Endothelial cell of umbilical vein (primary cell): Measurements from ENCODE around the gene COPS3. TPM values are rescaled to one million over a fixed set of nuclear protein-coding genes. Genes with fewer than 3 reads are reported as not detected.

Experiments
- BruUV-seq: library from RNA; stranded (reverse); fragments of 400-500 nt; replicated peaks from 2 replicates; lab custom pipeline; 2021; lab: Mats Ljungman, UMichigan
- CTCF ChIA-PET: fragments of 300-600, 350-600 bp; sonication (Branson Sonifier 250); formaldehyde crosslinking; loops from one replicate; lab custom pipeline; 2021; ENCODE audit warnings: antibody characterized with exemption, inconsistent platforms; lab: Charles Lee
- POLR2A ChIA-PET: fragments of 300-600, 350-600 bp; sonication (Branson Sonifier 250); formaldehyde crosslinking; loops from one replicate; lab custom pipeline; 2021; ENCODE audit warnings: antibody characterized with exemption, inconsistent platforms; lab: Charles Lee
- DNase-seq: peaks from one replicate; pipeline ENCODE4 v3.0.0-alpha.2; 2011; ENCODE audit warnings: low read depth, low spot score
- FAIRE-seq: peaks from 2 replicates; lab custom pipeline; 2011; peaks lifted over from hg19 to GRCh38; lab: Jason Lieb, UNC
- H2AFZ ChIP-seq: 2 replicates; pipeline ENCODE4 v1.6.0; 2012; ENCODE audit warnings: low read depth, low read length, control low read depth, inconsistent platforms
- H3K27ac ChIP-seq: 2 replicates; pipeline ENCODE4 v1.5.1; 2011; ENCODE audit warnings: low read depth, mild to moderate bottlenecking, control low read depth, low read length, moderate library complexity; ENCODE audit not compliant: insufficient read depth
- H3K27me3 ChIP-seq, 2 experiments: 2 replicates each; pipeline versions ENCODE4 v1.6.0 to v1.6.1; 2011; ENCODE audit warnings: low read length in 2 of 2, mixed read lengths in 1 of 2; ENCODE audit not compliant: control insufficient read depth in 2 of 2, insufficient read depth in 2 of 2
- H3K36me3 ChIP-seq, 2 experiments: 2 replicates in 1 of 2; 3 replicates in 1 of 2; pipeline ENCODE4 v1.5.1; 2011; ENCODE audit warnings: low read length in 2 of 2, mild to moderate bottlenecking in 1 of 2, moderate library complexity in 1 of 2; ENCODE audit not compliant: control insufficient read depth in 2 of 2, insufficient read depth in 2 of 2; ENCODE audit errors: extremely low read depth in 1 of 2
- H3K4me1 ChIP-seq: 3 replicates; pipeline ENCODE4 v1.5.1; 2011; ENCODE audit warnings: mild to moderate bottlenecking, low read length; ENCODE audit not compliant: control insufficient read depth, insufficient read depth; ENCODE audit errors: extremely low read depth
- H3K4me2 ChIP-seq: 2 replicates; pipeline ENCODE4 v1.6.1; 2011; ENCODE audit warnings: low read length, control low read depth, mixed read lengths; ENCODE audit not compliant: insufficient read depth
- H3K4me3 ChIP-seq, 3 experiments: fragments of 200-600 bp in 1 of 3; sonication (generic), shearing (Covaris generic) in 1 of 3; replicated peaks in 1 of 3; 2 replicates each; pipeline ENCODE4 v1.5.1; 2011 to 2016; ENCODE audit warnings: control low read depth in 3 of 3, low read length in 3 of 3, mild to moderate bottlenecking in 2 of 3, inconsistent platforms in 1 of 3, low read depth in 1 of 3, moderate library complexity in 1 of 3; ENCODE audit not compliant: insufficient read depth in 1 of 3
- H3K79me2 ChIP-seq: 2 replicates; pipeline ENCODE4 v1.6.0; 2012; ENCODE audit warnings: low read length, inconsistent platforms; ENCODE audit not compliant: control insufficient read depth, insufficient read depth
- H3K9ac ChIP-seq: replicated peaks from 2 replicates; pipeline ENCODE3; 2011; ENCODE audit warnings: low read length, control low read depth; ENCODE audit not compliant: insufficient read depth; ENCODE audit errors: extremely low read depth
- H3K9me1 ChIP-seq: replicated peaks from 3 replicates; pipeline ENCODE4 v1.6.0; 2011; ENCODE audit warnings: mild to moderate bottlenecking, low read length; ENCODE audit not compliant: control insufficient read depth, insufficient read depth; ENCODE audit errors: extremely low read depth
- H3K9me3 ChIP-seq: replicated peaks from 2 replicates; pipeline ENCODE4 v1.5.1; 2012; ENCODE audit warnings: low read length, inconsistent platforms; ENCODE audit not compliant: control insufficient read depth, insufficient read depth
- H4K20me1 ChIP-seq: replicated peaks from 2 replicates; pipeline ENCODE3; 2011; ENCODE audit warnings: mild to moderate bottlenecking, low read length; ENCODE audit not compliant: control insufficient read depth, insufficient read depth; ENCODE audit errors: extremely low read depth
- CTCF ChIP-seq, 2 donors: IDR thresholded peaks; 1 replicate in 1 of 2; 2 replicates in 1 of 2; pipeline ENCODE4 v1.5.1; 2011; ENCODE audit warnings: low read length in 2 of 2, mild to moderate bottlenecking in 2 of 2, moderate library complexity in 2 of 2, control low read depth in 1 of 2, inconsistent platforms in 1 of 2, low read depth in 1 of 2; ENCODE audit not compliant: insufficient read depth in 1 of 2; ENCODE audit errors: extremely low read depth in 1 of 2
- EZH2 ChIP-seq: IDR thresholded peaks from 2 replicates; pipeline ENCODE4 v1.6.1; 2012; ENCODE audit warnings: borderline replicate concordance, low read depth, mild to moderate bottlenecking, moderate library complexity, low read length, inconsistent platforms; ENCODE audit not compliant: severe bottlenecking
- FOS ChIP-seq: IDR thresholded peaks from 2 replicates; pipeline ENCODE4 v1.6.1; 2011; ENCODE audit warnings: mild to moderate bottlenecking, low read length, moderate library complexity, borderline replicate concordance; ENCODE audit not compliant: insufficient read depth
- GATA2 ChIP-seq: IDR thresholded peaks from 2 replicates; pipeline ENCODE4 v1.7.0; 2011; ENCODE audit warnings: low read depth, mild to moderate bottlenecking, moderate library complexity, mixed read lengths, low read length; ENCODE audit not compliant: insufficient read length, insufficient read depth
- JUN ChIP-seq: IDR thresholded peaks from 2 replicates; pipeline ENCODE4 v1.6.1; 2011; ENCODE audit warnings: borderline replicate concordance, low read depth; ENCODE audit not compliant: insufficient read length, insufficient read depth
- MAX ChIP-seq: IDR thresholded peaks from 2 replicates; pipeline ENCODE4 v1.6.1; 2011; ENCODE audit not compliant: insufficient read depth, insufficient read length
- MYC ChIP-seq: IDR thresholded peaks from one replicate; pipeline ENCODE4 v1.6.1; 2011; ENCODE audit warnings: mild to moderate bottlenecking, low read depth, low read length
- POLR2A ChIP-seq: IDR thresholded peaks from 2 replicates; pipeline ENCODE4 v1.6.1; 2012; ENCODE audit warnings: low read depth, mild to moderate bottlenecking, control low read depth, low read length
- POLR2AphosphoS5 ChIP-seq: IDR thresholded peaks from 2 replicates; pipeline ENCODE4 v1.6.1; 2012; ENCODE audit warnings: low read depth, mild to moderate bottlenecking, control low read depth, low read length, moderate library complexity; ENCODE audit not compliant: insufficient read depth
- dilution Hi-C: fragments of 300-500 bp; cut with MboI; formaldehyde crosslinking; loops from one replicate; pipeline ENCODE4 v1.15.0; 2019; ENCODE audit warnings: low sequenced_read_pairs; ENCODE audit not compliant: extremely low pct_ligation_motif_present
- intact Hi-C: fragments of 100-400 bp; cut with micrococcal nuclease; formaldehyde crosslinking; loops from one replicate; pipeline ENCODE4 v1.10.0; 2022
- polyA plus RNA-seq, 4 experiments: library from polyadenylated mRNA; depleted of rRNA in 3 of 4; stranded (reverse) in 3 of 4; unstranded in 1 of 4; fragments of >200 nt; gene quantifications; 2 replicates each; pipeline versions ENCODE4 v1.2.1 to v1.2.3, GENCODE V29; 2011 to 2012; ENCODE audit warnings: missing spikeins in 1 of 4
- total RNA-seq: library from RNA; stranded (reverse); gene quantifications from 2 replicates; pipeline ENCODE4 v1.2.3, GENCODE V29; 2021

The COPS3 gene
- total and polyA plus RNA-seq, 2 donors (not counting 3 experiments of a cell fraction or from before 2014, with no cell fraction given), result 54.8 to 80.9 TPM

GRCh38 chr17:17201907-17202306 is 79.1 kb downstream of the COPS3 start:
- dilution Hi-C loops (no loop called here), intact Hi-C loops (no loop called here)
- Histone ChIP-seq H3K4me1 (peaks cover 13% of the 10 kb centered on the region), H3K9ac (no peak overlapping the region), H3K79me2 (no peaks in the 10 kb centered on the region), H3K36me3 (no peaks in the 10 kb centered on the region), H4K20me1 (no peaks in the 10 kb centered on the region), H3K9me1 (no peaks in the 10 kb centered on the region), H3K4me2 (no peak overlapping the region), H3K27ac (no peak overlapping the region), H3K9me3 (no peaks in the 10 kb centered on the region), H3K27me3 (no peaks in the 10 kb centered on the region), H3K4me3 (no peak overlapping the region), H2AFZ (no peak overlapping the region)
- no peak for FAIRE-seq
- ChIA-PET CTCF (interaction anchor here (1.5 kb wide), 1 partner anchor 10 kb away, joined by 7 read pairs; no protein-coding TSS in a partner anchor), POLR2A (no interaction called here)
- no peak for TF ChIP-seq GATA2
- TF ChIP-seq POLR2A, result no peak
- TF ChIP-seq CTCF (IDR thresholded peaks at IDR 0.05; ENCODE audit: extremely low read depth in 1 of 2, insufficient read depth in 1 of 2, low read depth in 1 of 2, low read length in 2 of 2), result no peak
- TF ChIP-seq MAX, result no peak
- no peak for TF ChIP-seq EZH2
- TF ChIP-seq POLR2AphosphoS5, result no peak
- TF ChIP-seq FOS, result no peak
- TF ChIP-seq JUN, result no peak
- TF ChIP-seq MYC, result no peak
- no peak for DNase-seq
- BruUV-seq, result no TSS peak
